Transverse colon (tissue), 3 donors: Measurements from ENCODE around the gene CRAT.

Source experiments
- CTCF ChIP-seq, 5 experiments: fragments of 200-600 bp in 3 of 5; fragments of 450-650 bp in 2 of 5; sonication (generic) in 3 of 5; IDR thresholded peaks; 1 replicate in 2 of 5; 2 replicates in 3 of 5; pipeline ENCODE4 v1.5.1; 2016 to 2017; ENCODE audit warnings: antibody characterized with exemption in 5 of 5, inconsistent platforms in 3 of 5, mild to moderate bottlenecking in 2 of 5, moderate library complexity in 1 of 5
- EP300 ChIP-seq: sonication (generic); formaldehyde crosslinking; IDR thresholded peaks from one replicate; pipeline ENCODE4 v1.6.1; 2017; ENCODE audit warnings: antibody characterized with exemption, low read depth
- POLR2A ChIP-seq: fragments of 450-650 bp; IDR thresholded peaks from one replicate; pipeline ENCODE4 v1.6.1; 2016; ENCODE audit warnings: antibody characterized with exemption, mild to moderate bottlenecking, moderate library complexity

DNA sequence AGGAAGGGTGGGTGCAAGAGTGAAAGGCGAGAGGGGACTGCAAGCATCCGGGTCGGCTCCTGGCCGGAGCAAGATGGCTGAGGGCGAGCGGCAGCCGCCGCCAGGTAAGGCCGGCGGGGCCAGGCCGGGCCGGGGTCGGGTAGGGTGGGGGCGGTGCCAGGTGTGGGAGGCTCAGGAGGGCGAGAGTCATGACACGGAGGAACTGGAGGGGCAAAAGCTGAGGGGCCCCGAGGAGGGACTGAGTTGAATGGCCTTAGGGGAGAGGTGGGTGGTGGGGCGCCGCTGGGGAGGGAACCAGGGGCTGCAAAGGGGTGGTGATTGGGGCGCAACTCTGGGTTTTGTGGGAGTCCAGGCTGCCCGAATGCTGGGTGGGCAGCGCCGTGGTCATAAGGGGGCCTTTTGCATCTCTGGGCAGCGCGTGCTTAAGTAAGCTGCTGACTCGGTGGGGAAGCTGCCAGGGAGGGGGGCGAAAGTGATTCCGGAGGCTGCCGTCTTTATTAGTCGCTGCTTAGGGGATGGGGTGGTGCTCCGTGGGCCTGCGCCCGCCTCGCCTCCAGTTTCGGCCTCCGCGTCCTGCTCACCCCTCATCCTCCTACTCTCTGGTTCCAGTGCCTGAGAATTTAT is 1.0 kb upstream of the CRAT start:
- TF ChIP-seq EP300 = no peak
- TF ChIP-seq CTCF (IDR thresholded peaks at IDR 0.05) = no peak
- no peak for TF ChIP-seq POLR2A
